NCI-H2107 treated with DMSO at 0.1 percent for 48 hours (cell line): ENCODE results near the gene DCAF5.

Experiments used
- DNase-seq: peaks from one replicate; lab custom pipeline; 2025; ENCODE audit not compliant: unreplicated experiment; lab: John Stamatoyannopoulos, UW

DCAF5 gene

DNA sequence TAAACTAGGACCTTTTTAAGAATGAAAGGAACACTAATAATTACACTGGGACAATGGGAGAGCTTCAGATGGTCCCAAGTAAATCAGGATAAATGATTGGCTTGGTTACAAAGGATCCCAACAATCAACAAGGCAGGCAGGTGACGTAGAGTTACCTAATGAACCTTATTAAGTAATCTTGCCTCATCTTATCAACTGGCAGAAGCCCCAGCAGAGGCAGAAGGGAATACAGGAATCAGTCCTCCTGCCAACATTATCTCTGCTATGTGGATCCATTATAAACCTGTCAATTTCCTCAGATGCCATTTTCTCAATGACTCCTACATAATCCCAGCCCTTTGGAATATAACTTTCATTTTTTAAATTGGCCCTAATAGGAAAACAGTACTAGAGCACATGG lies 11.4 kb downstream of the DCAF5 start:
- DNase-seq = no peak

GRCh38 chr14:69139743-69140142 lies 13.2 kb downstream of the DCAF5 start:
- DNase-seq = no peak

DNA sequence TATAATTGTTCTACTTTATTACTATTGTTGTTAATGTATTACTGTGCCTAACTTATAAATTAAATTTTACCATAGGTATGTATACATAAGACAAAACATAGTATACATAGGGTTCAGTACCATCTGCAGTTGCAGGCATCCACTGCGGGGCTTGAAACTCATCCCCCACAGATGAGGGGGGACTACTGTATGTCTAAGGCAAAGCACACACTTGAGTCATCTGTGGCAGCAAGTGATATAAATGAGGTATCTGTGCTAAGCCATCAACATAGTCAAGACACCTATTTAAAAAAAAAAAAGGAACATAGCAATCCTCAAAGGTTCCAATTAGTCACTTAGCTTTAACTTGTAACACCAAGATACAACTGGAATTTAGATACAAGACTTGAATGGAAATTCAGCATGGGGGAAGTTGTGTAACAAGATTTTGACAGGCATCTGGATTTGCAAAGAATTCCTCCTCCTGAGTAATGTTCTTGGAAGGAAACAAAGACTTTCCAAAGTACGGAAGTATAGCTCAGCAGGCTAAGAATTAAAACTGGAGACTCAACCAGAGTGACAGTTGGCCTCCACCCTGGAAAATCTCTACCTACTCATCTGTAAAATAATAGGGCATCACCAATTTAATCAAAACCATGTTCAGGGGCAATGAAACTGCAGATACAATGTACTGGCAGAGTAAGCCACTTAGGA lies 14.9 kb downstream of the DCAF5 start:
- DNase-seq = no peak

DNA sequence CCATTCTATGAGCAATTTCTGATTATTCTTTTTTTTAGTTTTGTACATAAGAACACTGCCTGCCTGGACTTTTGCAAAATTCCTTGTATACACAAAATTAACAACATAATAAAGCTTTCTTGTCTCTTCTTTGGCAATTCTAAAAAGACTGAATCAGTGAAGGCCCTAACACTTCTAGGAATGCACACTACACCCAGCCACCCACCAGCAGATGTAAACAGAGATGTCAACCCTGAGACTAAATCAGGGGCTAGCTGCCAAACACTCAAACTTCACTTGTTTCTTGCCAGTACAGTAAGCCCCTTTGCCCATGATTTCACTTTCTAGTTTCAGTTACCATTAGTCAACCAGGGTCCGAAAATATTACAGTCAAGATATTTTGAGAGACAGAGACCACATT lies 15.5 kb downstream of the DCAF5 start:
- DNase-seq = no peak

DNA sequence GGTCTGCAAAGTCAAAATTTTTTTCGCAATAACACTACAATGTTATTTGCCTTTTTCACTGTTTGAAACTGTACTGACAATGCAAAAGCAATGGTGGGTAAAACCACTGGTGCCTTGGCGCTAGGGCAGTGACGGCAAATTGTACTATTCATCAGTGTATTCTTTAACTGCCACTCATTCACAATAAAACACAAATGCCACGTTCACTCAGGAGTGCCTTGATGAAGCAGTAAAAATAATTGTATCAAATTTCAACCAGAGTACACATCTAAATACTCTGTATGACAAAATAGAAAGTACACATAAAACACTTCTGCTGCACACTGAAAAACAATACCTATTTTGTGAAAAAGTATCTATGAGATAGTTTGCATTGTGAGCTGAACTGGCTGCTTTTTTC lies 17.8 kb downstream of the DCAF5 start:
- peak; percentile 99 for DNase-seq

DNA sequence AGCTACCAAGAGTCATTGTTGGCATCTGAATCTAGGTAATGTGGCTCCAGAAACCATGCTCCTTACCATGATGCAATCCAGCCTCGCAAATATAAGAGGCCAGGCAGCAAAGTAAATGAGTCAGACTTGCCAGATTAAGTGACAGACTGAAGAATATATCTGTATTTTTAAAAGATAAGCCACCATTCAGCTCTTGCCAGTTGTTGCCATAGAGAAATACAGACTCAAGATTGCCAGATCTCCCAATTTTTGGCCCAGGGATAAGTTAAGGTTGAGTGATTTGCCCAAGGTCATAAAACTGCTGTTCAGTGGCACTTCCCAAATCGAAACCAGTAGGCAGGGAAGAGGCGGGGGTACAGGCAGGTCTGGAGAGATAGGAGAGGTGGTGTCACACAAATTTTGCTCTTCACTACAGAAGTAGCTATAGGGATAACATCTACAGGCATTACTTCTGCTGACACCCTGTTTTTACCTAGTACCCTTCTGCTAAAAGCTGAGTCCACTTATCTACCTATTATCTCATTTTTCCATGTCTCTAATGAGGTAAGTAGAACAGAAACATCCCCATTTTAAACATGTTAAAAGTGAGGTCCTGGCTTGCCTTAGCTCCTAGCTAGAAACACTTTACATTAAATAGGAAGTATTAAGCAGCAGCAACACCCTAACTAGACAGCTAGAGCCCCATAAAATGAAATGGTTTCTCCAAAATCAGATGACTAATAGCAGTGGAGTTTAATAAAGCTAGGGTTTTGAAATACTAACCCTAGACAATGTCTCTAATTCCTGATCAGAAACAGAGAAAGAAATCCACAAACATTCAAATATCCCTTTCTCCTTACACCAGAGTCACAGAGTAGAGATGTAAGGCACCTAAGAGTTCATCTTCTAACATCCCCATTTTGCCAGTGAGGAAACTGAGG lies 19.5 kb downstream of the DCAF5 start:
- peak; percentile 70 for DNase-seq

GRCh38 chr14:69132513-69133181 lies 20.3 kb downstream of the DCAF5 start:
- peak; percentile 64 for DNase-seq

- DNase-seq = no peak
Observed at GRCh38 chr14:69131176-69131575, 21.7 kb downstream of the DCAF5 start.

GRCh38 chr14:69129264-69129880 lies 23.5 kb downstream of the DCAF5 start:
- DNase-seq = peak; percentile 96

DNA sequence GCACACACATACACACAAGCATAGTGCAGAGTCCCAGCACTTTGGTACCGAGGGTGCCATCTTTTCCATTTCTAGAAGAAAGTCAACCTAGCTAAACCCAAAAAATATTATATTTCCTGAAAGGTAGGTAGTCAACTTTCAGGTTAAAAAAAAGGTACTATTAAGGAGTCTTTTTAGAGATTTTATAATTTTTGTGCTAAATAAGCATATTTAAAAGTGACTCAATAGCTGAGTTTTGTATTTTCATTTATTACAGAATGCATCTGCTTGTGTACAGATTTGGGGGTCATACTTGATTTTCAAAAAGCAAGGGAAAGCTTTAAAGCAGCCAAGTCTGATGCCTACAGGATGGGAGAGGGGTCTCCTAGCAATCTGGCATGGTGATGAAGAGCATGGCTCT lies 34.6 kb downstream of the DCAF5 start:
- no peak for DNase-seq

GRCh38 chr14:69117020-69117767 lies 35.7 kb downstream of the DCAF5 start:
- DNase-seq = no peak

DNA sequence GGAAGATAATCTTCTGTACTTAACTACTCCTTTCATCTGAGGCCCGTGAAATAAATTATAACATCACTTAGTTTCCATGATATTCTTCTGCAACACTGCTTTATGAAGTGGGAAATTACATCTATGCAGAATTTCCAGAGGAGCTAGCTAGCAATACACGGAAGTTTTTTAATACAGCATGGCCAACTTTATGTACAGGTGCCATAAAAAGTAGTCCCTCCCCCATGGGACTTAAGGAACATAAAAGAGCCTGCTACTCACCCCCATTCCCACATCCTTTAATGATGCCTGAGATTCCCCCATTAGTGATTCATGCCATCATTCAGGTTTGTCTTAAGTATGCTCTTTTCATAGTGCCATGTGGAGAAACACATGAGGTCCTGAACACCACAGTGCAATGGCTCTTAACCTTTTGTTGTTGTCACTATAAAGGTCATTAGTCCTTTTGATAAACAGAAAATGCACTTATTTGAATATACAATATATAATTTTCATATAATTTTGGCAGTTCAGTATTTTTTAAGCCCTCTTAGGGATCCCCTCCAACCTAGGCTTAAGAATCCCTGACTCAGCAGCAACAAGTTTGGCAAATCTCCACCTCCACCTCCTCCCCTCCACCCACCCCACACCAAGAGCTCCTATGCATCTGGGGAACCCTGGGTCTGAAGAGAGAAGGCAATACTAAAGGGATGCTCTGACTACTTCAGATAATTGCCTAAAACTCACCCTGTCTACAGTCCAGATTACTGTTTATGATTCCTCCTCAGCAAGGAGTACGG lies 37.3 kb downstream of the DCAF5 start:
- no peak for DNase-seq

DNA sequence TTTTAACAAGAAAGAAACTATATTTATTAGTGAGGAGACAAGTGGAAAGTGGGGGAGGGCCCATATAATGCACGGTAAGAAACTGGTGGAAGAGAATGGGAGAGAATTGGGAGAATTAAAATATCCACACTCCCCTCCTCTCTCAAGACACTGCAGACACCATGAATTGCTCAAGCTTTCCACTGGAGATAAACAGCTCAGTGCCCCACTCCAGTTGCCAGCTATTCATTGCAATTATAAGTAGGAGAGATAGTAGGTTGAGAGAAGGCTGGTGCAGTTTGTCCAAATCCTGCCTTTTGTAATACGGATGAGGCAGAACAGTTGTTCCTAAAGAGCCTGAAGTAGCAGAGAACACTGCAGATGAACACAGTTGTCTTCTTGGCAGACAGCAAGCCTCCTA lies 38.2 kb downstream of the DCAF5 start:
- no peak for DNase-seq

- DNase-seq = no peak
Observed at GRCh38 chr14:69108358-69108757, 44.6 kb downstream of the DCAF5 start.

- peak; percentile 85 for DNase-seq
Observed at GRCh38 chr14:69107407-69108003, 45.4 kb downstream of the DCAF5 start.

GRCh38 chr14:69106451-69106850 lies 46.5 kb downstream of the DCAF5 start:
- no peak for DNase-seq

- no peak for DNase-seq
Observed at GRCh38 chr14:69105326-69105725, 47.6 kb downstream of the DCAF5 start.

GRCh38 chr14:69101331-69101826 lies 51.5 kb downstream of the DCAF5 start:
- DNase-seq = no peak

DNA sequence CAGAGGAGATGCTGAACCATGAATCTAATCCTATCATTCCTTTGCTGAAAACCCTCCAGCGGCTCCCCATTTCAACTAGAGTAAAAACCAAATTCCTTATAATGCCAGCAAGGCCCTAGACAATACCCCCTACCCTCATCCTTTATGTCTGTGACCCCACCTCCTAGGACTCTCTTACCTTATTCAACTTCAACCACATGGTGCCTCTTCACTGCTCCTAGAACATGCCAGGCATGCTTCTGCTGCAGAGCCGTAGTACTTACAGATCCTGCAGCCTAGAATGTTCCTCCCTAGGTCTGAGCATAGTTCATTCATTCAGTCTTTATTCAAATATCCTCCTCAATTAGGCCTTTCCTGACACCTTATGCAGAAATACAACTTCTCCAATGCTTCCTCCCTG lies 54.9 kb downstream of the DCAF5 start:
- DNase-seq = no peak
